ENCODE results near the gene ARHGAP19.
"Not testable (repeated sequence)": the region's sequence is repeated elsewhere in the genome, so short reads cannot be mapped to it uniquely, and the experiment has no call there.

DNA sequence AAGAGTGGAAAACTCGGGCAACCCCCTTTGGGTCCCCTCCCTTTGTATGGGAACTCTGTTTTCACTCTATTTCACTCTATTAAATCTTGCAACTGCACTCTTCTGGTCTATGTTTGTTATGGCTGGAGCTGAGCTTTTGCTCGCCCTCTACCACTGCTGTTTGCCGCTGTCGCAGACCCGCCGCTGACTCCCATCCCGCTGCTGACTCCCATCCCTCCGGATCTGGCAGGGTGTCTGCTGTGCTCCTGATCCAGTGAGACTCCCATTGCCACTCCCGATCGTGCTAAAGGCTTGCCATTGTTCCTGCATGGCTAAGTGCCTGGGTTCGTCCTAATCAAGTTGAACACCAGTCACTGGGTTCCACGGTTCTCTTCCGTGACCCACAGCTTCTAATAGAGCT, 2.4 kb downstream of the ARHGAP19 start:
- not testable (repeated sequence) for TF ChIP-seq CTCF, POLR2A, EP300 (IDR thresholded peaks at IDR 0.05)

Data from tibial nerve (tissue), 4 donors.